ENCODE data around the gene GHRHR.

GHRHR gene

DNA sequence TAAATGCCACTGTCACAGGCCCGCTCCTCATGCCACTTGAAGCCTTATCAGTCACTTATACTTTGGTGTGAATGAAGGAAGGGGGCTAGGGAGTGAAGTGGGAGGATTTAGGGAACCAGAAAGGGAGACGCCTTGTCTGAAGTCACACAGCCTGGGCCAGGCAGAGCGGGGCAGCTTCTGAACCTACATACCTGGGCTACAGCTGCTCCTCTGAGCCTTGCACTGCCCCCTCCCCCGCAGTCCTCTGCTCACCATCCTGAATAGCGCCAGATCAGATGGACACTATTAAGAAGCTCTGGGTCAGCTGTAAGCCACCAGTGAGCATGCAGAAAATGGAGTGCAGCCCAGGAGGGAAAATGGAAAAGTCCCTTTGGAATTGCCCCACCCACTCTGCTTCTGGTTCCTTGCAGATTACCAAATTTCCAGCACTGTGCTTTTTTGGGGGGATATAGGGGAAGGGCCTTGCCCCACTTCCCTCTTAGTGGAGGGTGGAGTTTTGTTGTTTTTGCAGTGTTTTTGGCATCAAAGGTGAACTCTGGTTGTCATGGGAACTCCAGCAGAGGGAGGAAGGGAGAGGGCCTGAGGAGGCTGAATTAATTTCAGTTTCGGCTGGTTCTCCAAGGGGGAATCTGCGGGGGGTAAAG is 53.4 kb downstream of the GHRHR start:
- DNase-seq = no peak

DNA sequence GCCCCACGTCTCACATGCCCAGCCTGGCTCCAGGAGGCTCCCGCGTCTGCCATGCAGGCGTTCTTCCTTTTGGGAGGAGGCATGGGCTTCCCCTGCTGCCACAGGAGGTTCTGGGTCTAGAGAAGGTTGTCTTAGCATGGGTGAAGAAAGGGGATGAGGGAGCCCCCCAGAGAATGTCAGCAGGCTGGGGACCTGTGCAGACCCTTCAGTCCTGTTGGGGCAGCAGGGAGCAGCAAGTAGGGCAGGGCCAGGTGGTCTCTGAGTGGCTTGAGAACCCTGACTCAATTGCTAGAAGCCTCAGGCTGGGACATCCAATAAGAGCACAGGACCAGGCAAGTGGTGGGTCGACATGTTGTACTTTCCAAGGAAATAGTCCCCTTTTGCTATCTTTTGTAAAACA is 54.0 kb downstream of the GHRHR start:
- no peak for DNase-seq

DNA sequence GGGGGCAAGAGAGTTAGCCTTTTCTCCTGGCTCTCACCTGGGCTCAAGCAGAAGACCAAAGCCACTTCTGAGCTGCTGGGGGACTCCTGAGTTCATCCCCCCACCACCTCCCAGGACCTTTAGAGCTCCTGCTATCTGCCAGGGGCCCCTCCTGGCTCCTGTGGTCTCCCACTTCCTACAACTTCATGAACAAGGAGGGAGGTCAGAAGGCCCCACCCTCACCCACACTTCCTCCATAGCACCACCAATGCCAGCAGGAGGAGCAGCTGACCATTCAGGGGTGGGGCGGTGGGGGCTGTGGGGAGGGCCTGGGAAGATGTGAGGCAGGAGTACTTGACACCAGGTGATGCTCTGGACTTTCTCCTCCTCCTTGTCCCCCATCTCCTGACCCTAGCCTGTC is 55.8 kb downstream of the GHRHR start:
- no peak for DNase-seq

DNA sequence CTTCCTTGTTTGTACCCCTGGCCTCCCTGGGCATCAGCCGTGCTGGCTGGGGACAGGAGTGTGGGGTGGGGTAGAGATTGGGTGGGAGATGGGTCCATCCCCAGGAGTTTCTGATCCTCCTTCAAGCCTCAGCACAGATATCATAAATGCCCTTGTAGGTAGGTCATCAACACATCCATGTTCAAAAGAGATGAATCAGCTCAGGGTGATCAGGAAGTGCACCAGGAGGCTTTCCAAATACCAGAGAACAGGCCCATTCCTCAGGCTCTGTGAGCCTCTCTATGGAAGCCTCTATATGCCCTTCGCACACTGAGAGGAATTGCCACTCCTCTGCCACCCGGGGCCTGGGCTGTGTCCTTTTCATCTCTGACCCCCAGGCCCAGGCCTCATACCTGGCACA is 56.4 kb downstream of the GHRHR start:
- DNase-seq = no peak

DNA sequence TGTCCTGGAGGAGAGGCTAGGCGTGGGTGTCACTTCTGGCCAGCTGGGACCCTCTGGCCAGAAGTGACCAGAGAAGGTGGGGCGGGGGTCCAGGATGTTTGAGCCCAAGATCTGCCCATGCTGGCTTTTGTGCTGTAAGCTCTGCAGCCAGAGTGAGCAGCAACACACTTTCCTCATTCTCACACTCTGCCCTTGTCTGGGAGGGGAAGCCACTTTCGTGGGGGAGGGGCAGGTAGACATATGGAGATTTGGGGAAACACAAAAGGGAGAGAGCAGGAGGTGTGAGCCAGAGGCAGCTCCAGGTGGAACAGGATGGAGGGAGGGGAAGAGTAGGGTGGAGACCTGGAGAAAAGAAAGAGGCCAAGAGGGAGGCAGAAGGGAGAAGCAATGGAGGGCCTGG is 56.9 kb downstream of the GHRHR start:
- no peak for DNase-seq

DNA sequence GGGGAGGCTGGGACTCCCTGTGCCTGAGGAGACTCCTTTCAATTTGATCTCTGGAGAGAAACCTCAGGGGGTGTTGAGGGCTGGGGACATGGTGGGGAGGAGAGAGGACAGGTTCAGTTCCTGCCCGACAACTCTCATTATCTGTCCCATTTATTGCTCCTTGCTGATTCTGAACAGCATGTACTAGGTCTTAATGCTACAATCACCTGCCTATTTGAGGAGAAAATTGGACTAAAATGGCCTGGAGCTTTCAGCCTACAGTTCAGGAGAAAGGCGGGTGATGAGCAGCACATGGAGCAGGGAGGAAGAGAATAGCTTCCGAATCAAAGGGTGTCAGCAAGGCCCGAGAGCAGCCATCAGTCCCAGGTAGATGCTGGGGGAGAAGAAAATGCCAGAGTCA is 58.4 kb downstream of the GHRHR start:
- no peak for DNase-seq

DNA sequence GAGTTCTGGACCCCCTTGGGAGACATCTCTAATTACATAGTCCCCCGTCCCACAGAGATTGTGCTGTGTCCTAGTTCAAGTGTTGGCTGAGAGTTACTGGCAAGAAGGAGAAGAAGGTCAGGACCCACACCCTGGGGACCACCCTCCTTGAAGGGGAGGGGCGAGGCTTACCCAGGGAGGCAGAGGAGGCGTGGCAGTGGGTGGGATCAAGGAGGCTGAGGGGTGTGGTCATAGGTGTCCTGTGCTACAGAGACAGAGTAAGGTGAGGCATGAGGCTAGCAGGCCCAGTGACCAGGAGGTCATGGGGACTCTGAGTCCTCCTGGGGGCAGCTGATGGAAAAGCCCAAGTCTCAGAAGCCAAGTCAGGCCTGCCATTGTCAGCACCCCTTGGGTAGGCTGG is 59.0 kb downstream of the GHRHR start:
- DNase-seq = no peak

DNA sequence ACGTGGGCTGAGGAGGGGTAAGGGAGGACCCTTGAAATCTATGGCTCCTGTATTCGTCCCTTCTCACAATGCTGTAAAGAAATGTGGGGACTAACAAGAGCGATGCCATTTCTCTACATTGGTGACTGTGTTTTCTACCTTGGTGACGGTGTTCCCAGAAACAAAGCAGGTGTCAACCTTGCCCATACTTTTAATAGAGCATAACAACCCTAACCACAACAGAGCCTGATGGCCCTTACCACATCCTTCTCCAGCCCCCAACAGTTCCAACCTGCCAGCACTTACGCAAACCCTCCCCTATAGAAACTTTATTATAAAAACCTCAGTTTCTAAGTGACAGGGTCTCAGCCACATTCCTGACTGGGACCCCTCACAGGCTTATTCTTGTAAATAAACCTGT is 60.1 kb downstream of the GHRHR start:
- no peak for DNase-seq

DNA sequence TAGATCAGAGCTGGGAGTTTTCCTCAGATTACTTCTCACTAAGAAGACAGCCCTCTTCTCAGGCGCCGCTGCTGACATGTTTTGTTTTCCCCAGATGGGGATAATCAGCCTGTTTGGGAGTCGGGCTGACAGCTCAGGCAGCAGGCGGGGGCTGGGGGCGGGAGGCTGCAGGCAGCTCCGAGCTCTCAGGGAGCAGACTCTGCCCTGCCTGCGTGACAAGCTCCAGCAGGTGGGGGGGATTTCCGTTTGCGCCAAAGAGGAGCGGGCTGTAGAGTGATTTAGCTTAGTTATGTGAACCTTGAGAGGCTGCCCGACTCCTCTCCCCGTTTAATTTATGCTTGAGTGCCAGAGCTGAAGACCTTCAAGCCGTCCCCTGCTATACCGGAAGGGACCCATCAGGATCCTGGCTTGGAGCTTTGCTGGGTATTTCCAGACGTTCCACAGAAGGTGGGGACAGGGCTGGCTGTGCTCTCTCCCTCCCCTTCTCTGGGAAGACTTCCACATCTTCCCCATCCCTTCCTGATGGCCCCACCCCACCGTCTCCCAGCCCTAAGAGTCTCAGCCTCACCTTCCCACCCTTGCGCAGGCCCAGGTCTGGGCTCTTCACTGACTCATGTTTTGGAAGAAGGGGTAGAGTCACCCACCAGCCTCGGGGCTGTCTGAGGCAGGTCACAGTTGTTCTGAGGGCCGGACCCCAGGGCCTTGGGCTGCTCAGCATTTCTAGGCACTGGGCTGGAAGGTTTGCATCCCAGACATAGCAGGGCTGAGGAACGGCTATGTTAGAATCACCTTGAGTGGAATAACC is 63.6 kb downstream of the GHRHR start:
- DNase-seq = peak; percentile 87

DNA sequence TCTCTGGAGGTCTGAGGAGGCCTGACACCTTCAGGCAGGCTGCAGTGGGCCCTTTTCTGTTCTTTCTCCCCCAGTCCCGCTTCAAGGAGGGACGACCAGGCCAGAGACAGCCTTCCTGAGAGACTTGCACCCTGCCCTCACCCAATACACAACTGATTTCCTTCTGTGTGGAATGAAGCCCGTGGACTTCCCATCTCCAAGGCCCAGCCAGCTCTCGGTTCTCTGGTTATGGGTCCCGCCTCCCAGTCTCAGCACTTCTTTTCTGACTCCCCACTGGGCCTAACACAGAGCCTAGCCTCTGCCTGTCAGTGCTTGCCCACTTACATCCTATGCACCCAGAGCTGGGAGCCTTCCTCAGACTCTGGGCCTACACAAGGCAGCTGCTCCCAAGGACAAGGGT is 64.3 kb downstream of the GHRHR start:
- peak; percentile 38 for DNase-seq

DNA sequence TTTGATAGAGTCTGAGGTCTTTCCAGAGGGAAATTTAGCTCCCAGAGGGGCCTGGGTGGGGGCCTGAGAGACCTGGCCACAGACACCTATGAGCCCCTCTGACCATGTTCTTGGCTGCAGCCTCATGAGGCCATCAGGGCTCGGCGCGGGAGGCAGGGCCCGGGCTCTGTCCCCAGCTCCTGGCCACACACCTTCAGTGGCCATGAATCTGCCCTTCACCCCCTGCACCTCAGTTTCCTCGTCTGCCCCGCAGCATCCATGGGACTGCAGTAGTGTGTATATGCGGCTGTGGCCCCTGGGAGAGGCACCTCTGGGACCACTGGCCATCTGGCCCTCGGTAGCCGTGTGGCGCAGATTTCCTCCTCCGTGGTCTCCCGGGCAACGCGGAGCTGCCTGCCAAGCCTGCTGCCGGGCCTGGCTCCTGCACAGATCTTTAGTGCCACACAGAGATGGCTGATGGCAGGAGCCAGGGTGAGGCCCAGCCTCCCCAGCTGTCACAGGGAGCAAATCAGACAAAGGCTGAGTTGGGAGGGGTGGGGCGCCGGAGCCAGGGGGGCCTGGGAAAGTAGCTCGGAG is 64.8 kb downstream of the GHRHR start:
- DNase-seq = peak; percentile 96
